ENCODE measurements around the gene GADL1. TPM values are rescaled to one million over a fixed set of nuclear protein-coding genes. Genes with fewer than 3 reads are reported as not detected.

GADL1 gene
- total RNA-seq, 1 experiment from 2014 or later: not detected

- no peak for DNase-seq (ENCODE audit: low spot score)
Measured at GRCh38 chr3:30677347-30677685, 217.1 kb downstream of the GADL1 start.

GRCh38 chr3:30676424-30677346, 217.8 kb downstream of the GADL1 start:
- no peak for DNase-seq (ENCODE audit: low spot score)

Measured in HT-29 (cell line).